ENCODE results near the gene PALLD.

PALLD gene

GRCh38 chr4:168630445-168631187 lies 133.8 kb downstream of the PALLD start:
- DNase-seq = no peak

- no peak for DNase-seq
These were observed 134.7 kb downstream of the PALLD start for GRCh38 chr4:168631241-168632162.

GRCh38 chr4:168632301-168632725 lies 135.5 kb downstream of the PALLD start:
- DNase-seq = no peak

- DNase-seq = no peak
These were observed 136.2 kb downstream of the PALLD start for GRCh38 chr4:168633064-168633463.

- no peak for DNase-seq
These were observed 136.6 kb downstream of the PALLD start for GRCh38 chr4:168633496-168633895.

GRCh38 chr4:168634276-168634802 lies 137.5 kb downstream of the PALLD start:
- DNase-seq = no peak

GRCh38 chr4:168636040-168636439 lies 139.2 kb downstream of the PALLD start:
- DNase-seq = no peak

GRCh38 chr4:168636506-168637196 lies 139.8 kb downstream of the PALLD start:
- DNase-seq = no peak

- no peak for DNase-seq
These were observed 141.3 kb downstream of the PALLD start for GRCh38 chr4:168637872-168638756.

- no peak for DNase-seq
These were observed 143.1 kb downstream of the PALLD start for GRCh38 chr4:168639914-168640313.

GRCh38 chr4:168641811-168642140 lies 144.9 kb downstream of the PALLD start:
- no peak for DNase-seq

- DNase-seq = no peak
These were observed 145.7 kb downstream of the PALLD start for GRCh38 chr4:168642591-168642990.

- DNase-seq = no peak
These were observed 146.4 kb downstream of the PALLD start for GRCh38 chr4:168643111-168643795.

- no peak for DNase-seq
These were observed 146.9 kb downstream of the PALLD start for GRCh38 chr4:168643796-168644159.

- DNase-seq = no peak
These were observed 149.3 kb downstream of the PALLD start for GRCh38 chr4:168646001-168646768.

- no peak for DNase-seq
These were observed 151.0 kb downstream of the PALLD start for GRCh38 chr4:168647646-168648375.

GRCh38 chr4:168648494-168648893 lies 151.6 kb downstream of the PALLD start:
- no peak for DNase-seq

- DNase-seq = no peak
These were observed 152.1 kb downstream of the PALLD start for GRCh38 chr4:168648929-168649328.

GRCh38 chr4:168651374-168651773 lies 154.5 kb downstream of the PALLD start:
- no peak for DNase-seq

- no peak for DNase-seq
These were observed 155.0 kb downstream of the PALLD start for GRCh38 chr4:168651864-168652263.
